ELR (cell line): ENCODE data around the gene PRKCB.

Experiments
- DNase-seq: peaks from one replicate; pipeline ENCODE4 v3.0.0-alpha.2; 2015; ENCODE audit warnings: low read depth

The PRKCB gene

GRCh38 chr16:23943604-23944003, 107.8 kb downstream of the PRKCB start:
- no peak for DNase-seq

GRCh38 chr16:23944381-23944780, 108.6 kb downstream of the PRKCB start:
- DNase-seq, result no peak

- DNase-seq, result no peak
These were observed 109.5 kb downstream of the PRKCB start for GRCh38 chr16:23945243-23945642.

GRCh38 chr16:23947838-23948237, 112.1 kb downstream of the PRKCB start:
- DNase-seq, result no peak

- no peak for DNase-seq
These were observed 113.2 kb downstream of the PRKCB start for GRCh38 chr16:23948949-23949411.

- no peak for DNase-seq
These were observed 114.0 kb downstream of the PRKCB start for GRCh38 chr16:23949630-23950290.

GRCh38 chr16:23950291-23950894, 114.6 kb downstream of the PRKCB start:
- no peak for DNase-seq

GRCh38 chr16:23950898-23951297, 115.1 kb downstream of the PRKCB start:
- DNase-seq, result peak; percentile 4

GRCh38 chr16:23952128-23952970, 116.6 kb downstream of the PRKCB start:
- DNase-seq, result peak; percentile 45

DNA sequence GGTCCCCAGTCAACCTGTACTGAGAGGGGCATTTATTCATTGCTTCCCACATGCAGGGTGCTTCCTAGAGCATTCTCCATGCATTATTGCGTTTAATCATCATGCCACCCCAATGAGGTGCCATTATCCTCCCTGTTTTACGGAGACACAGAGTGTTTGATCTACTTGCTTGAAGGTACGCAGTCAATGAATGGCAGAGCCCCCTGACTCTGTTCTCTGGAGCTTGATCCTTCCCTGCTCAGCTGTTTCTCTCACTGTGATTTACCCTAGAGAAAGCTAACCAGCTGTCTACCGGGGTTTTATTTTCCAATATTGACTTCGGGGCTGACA, 117.2 kb downstream of the PRKCB start:
- no peak for DNase-seq

DNA sequence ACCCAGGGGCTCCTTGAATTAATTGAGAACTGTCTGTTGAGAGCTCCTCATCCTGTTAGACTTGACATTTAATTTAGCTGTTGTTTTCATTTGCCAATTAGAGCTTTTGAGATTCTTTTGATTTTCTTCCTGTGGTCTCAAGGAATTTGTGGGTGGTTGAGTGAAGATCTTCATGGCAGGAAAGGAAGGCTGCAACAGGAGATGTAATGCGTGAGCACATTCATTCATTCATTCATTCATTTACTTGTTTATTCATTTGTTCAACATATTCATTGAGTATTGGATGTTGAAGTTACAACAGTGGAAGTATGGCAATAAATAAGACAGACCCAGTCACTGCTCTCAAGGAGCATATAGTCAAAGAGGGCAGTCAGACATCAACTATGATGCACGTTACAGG, 117.7 kb downstream of the PRKCB start:
- no peak for DNase-seq

DNA sequence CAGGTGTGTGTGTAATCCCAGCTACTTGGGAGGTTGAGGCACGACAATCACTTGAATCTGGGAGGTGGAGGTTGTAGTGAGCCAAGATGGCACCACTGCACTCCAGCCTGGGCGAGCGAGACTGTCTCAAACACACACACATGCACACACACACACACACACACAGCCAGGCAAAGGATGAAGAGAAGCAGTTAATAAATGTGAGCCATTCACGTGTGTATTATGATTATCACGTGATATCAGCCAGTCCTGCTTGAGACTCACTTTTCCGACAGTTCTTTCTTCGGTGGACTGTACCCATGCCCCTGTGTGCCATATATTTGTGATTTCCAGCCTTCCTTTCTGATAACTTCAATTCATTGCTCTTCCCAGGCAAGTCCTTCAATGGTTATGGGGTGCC, 119.3 kb downstream of the PRKCB start:
- no peak for DNase-seq

DNA sequence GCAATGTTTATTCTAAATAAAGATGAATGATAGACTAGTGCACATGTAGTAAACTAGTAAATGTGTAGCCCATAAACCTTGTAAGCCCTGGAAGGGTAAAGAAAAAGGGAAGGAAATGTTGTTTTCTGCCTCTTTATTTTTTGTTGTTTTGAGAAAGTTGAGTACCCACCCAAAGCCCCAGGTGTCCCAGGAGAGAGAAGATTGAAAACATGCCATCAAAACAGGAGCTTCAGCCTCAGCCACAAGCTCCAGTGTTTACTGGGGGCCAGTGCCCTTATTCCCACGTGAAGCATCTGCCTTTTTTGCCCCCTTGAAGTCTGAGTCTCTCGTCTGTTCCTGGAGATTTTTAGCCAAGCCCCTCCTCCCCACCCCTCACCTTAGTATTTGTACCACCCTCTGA, 121.5 kb downstream of the PRKCB start:
- no peak for DNase-seq

DNA sequence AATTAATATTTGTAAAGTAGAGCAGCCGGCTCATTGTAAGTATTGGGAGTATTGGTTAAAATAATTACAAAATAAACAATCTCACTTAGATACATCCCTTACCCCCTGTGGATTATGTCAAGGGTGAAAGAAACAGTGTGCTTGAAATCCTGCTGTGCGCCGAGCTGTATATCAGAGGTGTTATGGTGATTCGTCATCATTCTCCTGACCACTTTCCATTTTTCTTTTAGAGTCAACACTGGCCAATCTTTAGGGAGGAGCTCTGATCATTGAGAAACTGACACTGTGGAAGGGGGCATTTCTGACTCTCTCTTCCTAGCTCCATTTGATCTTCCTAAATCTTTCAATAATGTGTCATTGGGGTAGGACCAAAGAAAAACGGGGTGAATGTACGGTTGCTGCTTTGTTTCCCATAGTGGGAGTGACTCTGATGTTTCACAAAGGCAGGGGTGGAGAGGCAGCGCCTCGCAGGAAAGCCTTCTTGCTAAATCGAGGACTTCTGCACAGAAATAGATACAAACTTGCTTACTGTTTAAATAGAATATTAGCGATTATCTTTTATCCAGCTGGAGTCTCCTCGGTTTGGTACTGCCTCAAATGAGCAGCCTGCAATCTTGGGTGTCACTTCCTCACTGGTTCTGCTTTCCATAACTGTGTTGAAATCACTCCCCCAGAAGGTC, 123.4 kb downstream of the PRKCB start:
- DNase-seq, result no peak

- no peak for DNase-seq
These were observed 123.9 kb downstream of the PRKCB start for GRCh38 chr16:23959752-23960072.

DNA sequence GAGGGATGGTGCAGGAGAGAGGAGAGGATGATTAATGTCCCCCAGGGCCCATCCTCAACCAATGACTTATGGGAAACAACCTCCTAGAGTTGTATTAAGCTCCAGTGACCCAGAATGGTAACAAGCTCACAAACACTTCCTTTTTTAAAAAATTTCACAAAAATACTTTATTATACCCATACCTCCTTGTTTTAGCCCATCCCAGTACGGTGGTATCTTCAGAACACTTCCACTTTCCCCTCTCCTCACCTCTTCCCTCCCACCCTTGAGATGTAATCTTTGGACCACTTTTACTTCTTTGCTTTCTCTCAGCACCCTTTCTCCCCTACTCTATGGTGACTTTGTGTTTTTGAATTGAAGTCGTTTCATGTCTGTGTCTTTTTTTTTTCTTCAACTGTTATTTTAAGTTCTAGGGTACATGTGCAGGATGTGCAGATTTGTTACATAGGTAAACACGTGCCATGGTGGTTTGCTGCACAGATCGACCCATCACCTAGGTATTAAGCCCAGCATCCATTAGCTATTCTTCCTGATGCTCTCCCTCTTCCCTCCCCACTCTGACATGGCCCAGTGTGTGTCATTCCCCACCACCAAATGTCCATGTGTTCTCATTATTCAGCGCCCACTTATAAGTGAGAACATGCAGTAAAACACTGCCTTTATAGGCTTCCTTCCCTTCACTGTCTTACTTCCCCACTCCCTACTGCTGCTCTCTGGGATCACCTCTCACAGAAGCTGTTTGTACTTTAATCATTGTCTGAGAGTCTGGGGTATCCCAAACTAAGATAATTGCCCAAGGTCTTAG, 124.5 kb downstream of the PRKCB start:
- no peak for DNase-seq

- DNase-seq, result no peak
These were observed 126.2 kb downstream of the PRKCB start for GRCh38 chr16:23962001-23962400.

DNA sequence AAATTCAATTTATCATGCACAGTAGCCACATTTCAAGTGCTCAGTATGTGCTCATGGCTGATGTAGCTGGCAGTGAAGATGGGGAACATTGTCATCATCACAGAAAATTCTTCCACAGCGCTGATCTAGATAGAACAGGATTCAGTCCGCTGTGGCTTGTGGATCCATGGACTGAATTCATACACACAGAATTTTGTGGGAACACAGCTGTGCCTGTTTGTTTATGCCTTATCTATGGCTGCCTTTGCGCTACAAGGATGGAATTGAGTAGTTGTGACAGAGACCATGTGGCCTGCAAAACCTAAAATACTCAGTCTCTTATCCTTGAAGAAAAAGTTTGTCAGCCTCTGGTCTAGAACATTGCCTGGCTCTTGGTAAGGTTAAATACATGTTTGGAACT, 128.4 kb downstream of the PRKCB start:
- DNase-seq, result no peak

DNA sequence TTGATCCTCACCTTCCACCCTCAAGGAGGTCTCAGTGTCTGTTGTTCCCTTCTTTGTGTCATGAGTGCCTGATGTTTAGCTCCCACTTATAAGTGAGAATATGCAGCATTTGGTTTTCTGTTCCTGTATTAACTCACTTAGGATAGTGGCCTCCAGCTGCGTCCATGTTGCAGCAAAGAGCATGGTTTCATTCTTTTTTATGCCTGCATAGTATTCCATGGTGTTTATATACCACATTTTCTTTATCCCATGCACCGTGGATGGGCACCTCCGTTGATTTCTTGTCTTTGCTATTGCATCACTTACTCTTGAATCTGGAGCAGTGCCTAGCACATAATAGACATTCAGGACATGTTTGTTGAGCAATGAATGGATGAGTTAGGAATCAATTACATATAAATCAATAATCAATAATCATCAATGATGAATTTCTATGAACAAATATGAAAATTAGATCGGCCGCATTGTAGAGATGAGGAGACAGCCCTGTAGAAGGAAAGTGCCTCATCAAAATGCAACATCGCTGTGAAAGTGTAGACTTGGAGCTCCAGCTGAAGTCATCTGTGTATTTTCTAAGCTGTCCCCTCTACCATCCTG, 129.5 kb downstream of the PRKCB start:
- no peak for DNase-seq

GRCh38 chr16:23966597-23967394, 131.0 kb downstream of the PRKCB start:
- DNase-seq, result no peak

GRCh38 chr16:23967775-23968174, 132.0 kb downstream of the PRKCB start:
- no peak for DNase-seq
